ENCODE data around the gene TNIK. TPM values are rescaled to one million over a fixed set of nuclear protein-coding genes. Genes with fewer than 3 reads are reported as not detected.

The TNIK gene
- total RNA-seq, 1 donor from 2014 or later, result 15.5 TPM

GRCh38 chr3:171261487-171261886, 198.7 kb downstream of the TNIK start:
- Mint-ChIP-seq H3K9me3 (ENCODE audit: unreplicated experiment) (no peaks in the 10 kb centered on the region), H3K27ac (ENCODE audit: unreplicated experiment) (peak overlapping the region; percentile 12), H3K27me3 (ENCODE audit: unreplicated experiment) (no peaks in the 10 kb centered on the region), H3K4me1 (ENCODE audit: unreplicated experiment) (peaks cover 48% of the 10 kb centered on the region), H3K4me3 (ENCODE audit: unreplicated experiment) (no peak overlapping the region), H3K36me3 (ENCODE audit: unreplicated experiment) (no peaks in the 10 kb centered on the region)
- no peak for TF ChIP-seq CTCF (IDR thresholded peaks at IDR 0.05)
- DNase-seq (ENCODE audit: extremely low spot score, unreplicated experiment), result no peak

- DNase-seq (ENCODE audit: extremely low spot score, unreplicated experiment), result no peak
- Mint-ChIP-seq H3K36me3 (ENCODE audit: unreplicated experiment) (no peaks in the 10 kb centered on the region), H3K27ac (ENCODE audit: unreplicated experiment) (no peak overlapping the region), H3K9me3 (ENCODE audit: unreplicated experiment) (no peaks in the 10 kb centered on the region), H3K27me3 (ENCODE audit: unreplicated experiment) (no peaks in the 10 kb centered on the region), H3K4me3 (ENCODE audit: unreplicated experiment) (no peak overlapping the region), H3K4me1 (ENCODE audit: unreplicated experiment) (peaks cover 48% of the 10 kb centered on the region)
- TF ChIP-seq CTCF (IDR thresholded peaks at IDR 0.05), result no peak
Observed at GRCh38 chr3:171260899-171261298, 199.3 kb downstream of the TNIK start.

GRCh38 chr3:171260466-171260865, 199.7 kb downstream of the TNIK start:
- Mint-ChIP-seq H3K4me1 (ENCODE audit: unreplicated experiment) (peaks cover 43% of the 10 kb centered on the region), H3K27me3 (ENCODE audit: unreplicated experiment) (no peaks in the 10 kb centered on the region), H3K36me3 (ENCODE audit: unreplicated experiment) (no peaks in the 10 kb centered on the region), H3K27ac (ENCODE audit: unreplicated experiment) (no peak overlapping the region), H3K9me3 (ENCODE audit: unreplicated experiment) (no peaks in the 10 kb centered on the region), H3K4me3 (ENCODE audit: unreplicated experiment) (no peak overlapping the region)
- DNase-seq (ENCODE audit: extremely low spot score, unreplicated experiment), result no peak
- TF ChIP-seq CTCF (IDR thresholded peaks at IDR 0.05), result no peak

GRCh38 chr3:171258316-171258715, 201.9 kb downstream of the TNIK start:
- H3K27ac Mint-ChIP-seq (ENCODE audit: unreplicated experiment), result peak overlapping the region; percentile 70
- no peak for TF ChIP-seq CTCF (IDR thresholded peaks at IDR 0.05)
- H3K4me1 Mint-ChIP-seq (ENCODE audit: unreplicated experiment), result peaks cover 55% of the 10 kb centered on the region
- no peak overlapping the region for H3K4me3 Mint-ChIP-seq (ENCODE audit: unreplicated experiment)
- DNase-seq (ENCODE audit: extremely low spot score, unreplicated experiment), result no peak
- H3K9me3 Mint-ChIP-seq (ENCODE audit: unreplicated experiment), result no peaks in the 10 kb centered on the region
- no peaks in the 10 kb centered on the region for H3K27me3 Mint-ChIP-seq (ENCODE audit: unreplicated experiment)
- no peaks in the 10 kb centered on the region for H3K36me3 Mint-ChIP-seq (ENCODE audit: unreplicated experiment)

GRCh38 chr3:171257251-171258203, 202.7 kb downstream of the TNIK start:
- no peaks in the 10 kb centered on the region for H3K36me3 Mint-ChIP-seq (ENCODE audit: unreplicated experiment)
- H3K9me3 Mint-ChIP-seq (ENCODE audit: unreplicated experiment), result no peaks in the 10 kb centered on the region
- no peak for TF ChIP-seq CTCF (IDR thresholded peaks at IDR 0.05)
- peak overlapping the region; percentile 70 for H3K27ac Mint-ChIP-seq (ENCODE audit: unreplicated experiment)
- DNase-seq (ENCODE audit: extremely low spot score, unreplicated experiment), result no peak
- no peaks in the 10 kb centered on the region for H3K27me3 Mint-ChIP-seq (ENCODE audit: unreplicated experiment)
- peaks cover 52% of the 10 kb centered on the region for H3K4me1 Mint-ChIP-seq (ENCODE audit: unreplicated experiment)
- H3K4me3 Mint-ChIP-seq (ENCODE audit: unreplicated experiment), result no peak overlapping the region
